HG02938 (cell line): Measurements from ENCODE around the gene RASGRP2.
"Not testable (repeated sequence)": the region's sequence is repeated elsewhere in the genome, so short reads cannot be mapped to it uniquely, and the experiment has no call there.

Source experiments
- ATAC-seq: cut with Tn5 transposase; IDR thresholded peaks from one replicate; pipeline ENCODE4 v1.9.1; 2021; ENCODE audit warnings: mild to moderate bottlenecking, moderate library complexity; ENCODE audit not compliant: unreplicated experiment

The RASGRP2 gene

GRCh38 chr11:64701956-64702355 is 42.0 kb downstream of the RASGRP2 start:
- not testable (repeated sequence) for ATAC-seq

GRCh38 chr11:64698427-64698826 is 45.5 kb downstream of the RASGRP2 start:
- no peak for ATAC-seq

- ATAC-seq, result no peak
Measured at GRCh38 chr11:64697663-64698375, 46.1 kb downstream of the RASGRP2 start.

GRCh38 chr11:64696045-64696444 is 47.9 kb downstream of the RASGRP2 start:
- ATAC-seq, result no peak

- ATAC-seq, result no peak
Measured at GRCh38 chr11:64695548-64695947, 48.4 kb downstream of the RASGRP2 start.

- no peak for ATAC-seq
Measured at GRCh38 chr11:64694821-64695365, 49.0 kb downstream of the RASGRP2 start.

- no peak for ATAC-seq
Measured at GRCh38 chr11:64694026-64694755, 49.8 kb downstream of the RASGRP2 start.

GRCh38 chr11:64692764-64693331 is 51.1 kb downstream of the RASGRP2 start:
- ATAC-seq, result no peak

- ATAC-seq, result no peak
Measured at GRCh38 chr11:64691543-64691942, 52.4 kb downstream of the RASGRP2 start.

GRCh38 chr11:64690235-64690634 is 53.7 kb downstream of the RASGRP2 start:
- no peak for ATAC-seq

- peak; percentile 51 for ATAC-seq
Measured at GRCh38 chr11:64688534-64688982, 55.4 kb downstream of the RASGRP2 start.

- no peak for ATAC-seq
Measured at GRCh38 chr11:64687643-64688533, 56.1 kb downstream of the RASGRP2 start.

GRCh38 chr11:64687204-64687603 is 56.7 kb downstream of the RASGRP2 start:
- no peak for ATAC-seq

- ATAC-seq, result no peak
Measured at GRCh38 chr11:64686466-64687170, 57.3 kb downstream of the RASGRP2 start.

GRCh38 chr11:64685536-64685935 is 58.4 kb downstream of the RASGRP2 start:
- ATAC-seq, result no peak

- ATAC-seq, result no peak
Measured at GRCh38 chr11:64684357-64684756, 59.6 kb downstream of the RASGRP2 start.

- ATAC-seq, result no peak
Measured at GRCh38 chr11:64681171-64681570, 62.8 kb downstream of the RASGRP2 start.

GRCh38 chr11:64679846-64680245 is 64.1 kb downstream of the RASGRP2 start:
- no peak for ATAC-seq

- no peak for ATAC-seq
Measured at GRCh38 chr11:64677441-64678023, 66.4 kb downstream of the RASGRP2 start.
